Measurements from ENCODE around the gene MEX3D. TPM values are rescaled to one million over a fixed set of nuclear protein-coding genes. Genes with fewer than 3 reads are reported as not detected.

The MEX3D gene
- total RNA-seq, 1 donor = 47.0 TPM

DNA sequence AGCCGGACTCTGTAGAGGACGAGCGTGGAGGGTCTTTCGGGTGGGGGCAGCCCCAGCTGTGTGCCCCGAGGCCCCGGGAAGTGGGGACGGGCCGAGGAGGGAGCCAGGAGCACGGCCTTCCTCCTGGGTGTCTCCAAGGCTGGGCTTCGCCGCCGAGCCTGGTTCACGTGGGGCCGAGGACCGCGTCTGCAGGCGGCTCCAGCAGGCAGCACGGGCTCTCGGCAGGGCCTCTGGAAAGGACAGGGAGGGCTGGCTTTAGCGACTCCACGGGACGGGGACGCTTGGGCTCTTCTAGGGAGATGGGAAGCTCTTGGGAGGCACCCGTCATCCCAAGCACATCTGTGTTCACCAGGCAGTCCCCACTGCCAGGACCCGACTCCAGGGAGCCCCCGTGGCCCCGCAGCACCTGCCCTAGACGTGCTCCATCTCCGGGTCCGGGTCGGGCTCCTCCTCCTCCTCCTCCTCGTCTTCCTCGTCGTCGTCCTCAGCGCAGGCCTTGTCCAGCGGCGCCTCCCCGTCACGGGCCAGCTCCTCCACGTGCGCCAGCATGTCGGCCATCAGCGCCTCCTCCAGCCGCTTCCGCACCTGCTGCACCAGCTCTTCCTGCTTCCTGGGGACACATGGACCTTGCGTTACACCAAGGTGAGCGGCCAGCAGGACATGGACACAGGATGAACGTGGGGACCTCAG lies 9.9 kb upstream of the MEX3D start:
- H3K27me3 ChIP-seq (ENCODE audit: insufficient read depth, low read length) = no peaks in the 10 kb centered on the region
- TF ChIP-seq, protein P1, sequence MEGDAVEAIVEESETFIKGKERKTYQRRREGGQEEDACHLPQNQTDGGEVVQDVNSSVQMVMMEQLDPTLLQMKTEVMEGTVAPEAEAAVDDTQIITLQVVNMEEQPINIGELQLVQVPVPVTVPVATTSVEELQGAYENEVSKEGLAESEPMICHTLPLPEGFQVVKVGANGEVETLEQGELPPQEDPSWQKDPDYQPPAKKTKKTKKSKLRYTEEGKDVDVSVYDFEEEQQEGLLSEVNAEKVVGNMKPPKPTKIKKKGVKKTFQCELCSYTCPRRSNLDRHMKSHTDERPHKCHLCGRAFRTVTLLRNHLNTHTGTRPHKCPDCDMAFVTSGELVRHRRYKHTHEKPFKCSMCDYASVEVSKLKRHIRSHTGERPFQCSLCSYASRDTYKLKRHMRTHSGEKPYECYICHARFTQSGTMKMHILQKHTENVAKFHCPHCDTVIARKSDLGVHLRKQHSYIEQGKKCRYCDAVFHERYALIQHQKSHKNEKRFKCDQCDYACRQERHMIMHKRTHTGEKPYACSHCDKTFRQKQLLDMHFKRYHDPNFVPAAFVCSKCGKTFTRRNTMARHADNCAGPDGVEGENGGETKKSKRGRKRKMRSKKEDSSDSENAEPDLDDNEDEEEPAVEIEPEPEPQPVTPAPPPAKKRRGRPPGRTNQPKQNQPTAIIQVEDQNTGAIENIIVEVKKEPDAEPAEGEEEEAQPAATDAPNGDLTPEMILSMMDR (IDR thresholded peaks at IDR 0.05; ENCODE audit: extremely low read depth, low read depth, low read length) = no peak
- no peaks in the 10 kb centered on the region for H3K9me3 ChIP-seq (ENCODE audit: low read depth, low read length)
- no peak overlapping the region for H3K4me3 ChIP-seq (ENCODE audit: insufficient read depth, low read length)
- H3K27ac ChIP-seq (ENCODE audit: low read depth, low read length) = no peak overlapping the region
- DNase-seq (ENCODE audit: insufficient read length, low spot score, missing footprints) = no peak
- H4K20me1 ChIP-seq (ENCODE audit: insufficient read depth, low read length) = peaks cover 3% of the 10 kb centered on the region
- peaks cover 38% of the 10 kb centered on the region for H3K36me3 ChIP-seq (ENCODE audit: insufficient read depth, low read length)
- H3K79me2 ChIP-seq (ENCODE audit: insufficient read depth, low read length) = no peaks in the 10 kb centered on the region
- no peak overlapping the region for H2AFZ ChIP-seq (ENCODE audit: low read length)
- no peak overlapping the region for H3K4me2 ChIP-seq (ENCODE audit: insufficient read depth, low read length)
- no peaks in the 10 kb centered on the region for H3K4me1 ChIP-seq (ENCODE audit: insufficient read depth, low read length)

DNA sequence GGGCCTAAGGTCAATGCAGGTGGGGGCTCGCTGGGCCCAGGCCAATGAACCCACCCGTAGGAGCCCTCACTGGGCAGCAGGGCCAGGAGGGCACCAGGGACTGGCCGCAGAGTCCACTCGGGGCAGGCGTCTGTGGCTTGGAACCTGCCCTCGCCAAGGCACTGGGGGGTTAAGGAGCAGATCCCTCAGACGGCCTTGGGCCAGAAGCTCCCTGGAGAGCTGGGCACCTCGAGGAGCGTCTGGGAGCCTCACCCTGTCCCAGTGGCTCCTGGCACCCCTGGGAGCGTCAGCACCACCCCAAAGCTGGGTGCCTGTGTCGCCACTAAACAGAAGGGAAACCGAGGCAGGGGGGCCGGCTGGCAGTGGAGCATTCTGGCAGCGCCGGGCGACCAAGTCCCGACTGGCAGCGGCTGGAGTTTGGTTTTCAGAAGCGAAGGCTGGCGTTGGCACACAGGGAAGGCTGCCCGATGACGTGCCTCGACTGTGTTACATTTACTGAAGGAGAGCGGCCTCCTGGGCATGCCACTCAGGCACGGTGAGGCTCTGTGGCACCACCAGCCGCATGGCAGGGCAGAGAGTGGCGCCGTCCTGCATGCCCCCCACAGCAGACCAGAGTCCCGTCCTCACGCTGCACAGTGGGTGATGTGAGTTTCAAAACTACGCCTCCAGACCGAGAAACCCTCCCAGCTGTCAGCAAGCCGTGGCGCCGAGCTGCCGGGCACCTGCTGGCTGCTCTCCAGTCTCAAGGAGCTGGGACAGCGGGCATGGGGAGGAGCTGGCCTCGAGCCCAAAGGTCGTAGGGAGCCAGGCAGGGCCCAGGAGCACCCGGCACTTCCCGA lies 9.2 kb upstream of the MEX3D start:
- Histone ChIP-seq H3K4me1 (ENCODE audit: insufficient read depth, low read length) (no peaks in the 10 kb centered on the region), H3K4me2 (ENCODE audit: insufficient read depth, low read length) (no peak overlapping the region), H3K36me3 (ENCODE audit: insufficient read depth, low read length) (peaks cover 34% of the 10 kb centered on the region), H2AFZ (ENCODE audit: low read length) (no peak overlapping the region), H4K20me1 (ENCODE audit: insufficient read depth, low read length) (peaks cover 3% of the 10 kb centered on the region), H3K4me3 (ENCODE audit: insufficient read depth, low read length) (no peak overlapping the region), H3K27ac (ENCODE audit: low read depth, low read length) (no peak overlapping the region), H3K9me3 (ENCODE audit: low read depth, low read length) (no peaks in the 10 kb centered on the region), H3K27me3 (ENCODE audit: insufficient read depth, low read length) (no peaks in the 10 kb centered on the region), H3K79me2 (ENCODE audit: insufficient read depth, low read length) (no peaks in the 10 kb centered on the region)
- TF ChIP-seq, protein P1 (IDR thresholded peaks at IDR 0.05; ENCODE audit: extremely low read depth, low read depth, low read length) = no peak
- DNase-seq (ENCODE audit: insufficient read length, low spot score, missing footprints) = peak; percentile 76

DNA sequence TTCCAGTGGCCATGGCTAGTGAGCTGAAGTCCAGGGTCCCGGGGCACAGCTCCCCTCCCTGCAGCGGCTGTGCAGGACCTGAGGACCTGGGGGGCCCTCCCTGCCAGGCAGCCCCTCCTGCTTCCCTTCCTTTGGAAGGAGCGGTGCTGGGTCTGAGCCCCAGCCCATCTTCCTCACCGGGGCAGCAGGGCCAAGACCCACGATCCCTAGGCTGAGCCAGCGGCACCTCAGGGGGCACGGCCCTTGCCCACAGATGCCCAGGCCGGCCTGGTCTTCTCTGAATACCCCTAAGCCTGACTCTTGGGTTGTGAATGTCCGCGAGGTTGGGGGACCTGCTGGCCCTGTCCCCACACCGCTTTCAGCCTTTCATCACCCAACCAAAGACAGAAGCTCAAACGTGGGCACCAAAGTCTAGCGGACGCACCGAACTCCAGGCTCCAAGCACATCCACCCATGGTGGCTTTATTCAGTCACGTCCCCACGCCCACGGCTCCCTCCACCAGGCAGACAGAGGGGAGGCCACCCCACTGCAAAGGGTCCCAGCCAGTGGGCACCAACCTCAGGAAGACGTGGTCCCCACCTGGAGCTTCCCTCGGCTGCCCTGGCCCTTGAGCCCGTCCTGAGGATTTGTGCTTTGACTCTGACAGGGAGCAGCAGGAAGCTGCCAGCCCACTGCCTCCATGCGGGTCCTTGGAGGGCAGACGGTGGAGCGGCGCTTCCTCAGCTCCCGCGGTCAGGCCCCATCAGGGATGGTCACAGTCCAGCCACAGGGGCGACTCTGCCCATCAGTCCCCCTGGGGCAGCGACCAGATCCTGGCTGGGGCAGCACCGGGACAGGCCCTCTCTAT lies 8.3 kb upstream of the MEX3D start:
- peaks cover 1% of the 10 kb centered on the region for H3K27me3 ChIP-seq (ENCODE audit: insufficient read depth, low read length)
- H3K4me1 ChIP-seq (ENCODE audit: insufficient read depth, low read length) = no peaks in the 10 kb centered on the region
- H3K27ac ChIP-seq (ENCODE audit: low read depth, low read length) = no peak overlapping the region
- H4K20me1 ChIP-seq (ENCODE audit: insufficient read depth, low read length) = peaks cover 3% of the 10 kb centered on the region
- DNase-seq (ENCODE audit: insufficient read length, low spot score, missing footprints) = no peak
- H3K36me3 ChIP-seq (ENCODE audit: insufficient read depth, low read length) = peaks cover 28% of the 10 kb centered on the region
- H3K4me2 ChIP-seq (ENCODE audit: insufficient read depth, low read length) = no peak overlapping the region
- no peaks in the 10 kb centered on the region for H3K79me2 ChIP-seq (ENCODE audit: insufficient read depth, low read length)
- no peak overlapping the region for H3K4me3 ChIP-seq (ENCODE audit: insufficient read depth, low read length)
- TF ChIP-seq, protein P1 (IDR thresholded peaks at IDR 0.05; ENCODE audit: extremely low read depth, low read depth, low read length) = no peak
- H3K9me3 ChIP-seq (ENCODE audit: low read depth, low read length) = no peaks in the 10 kb centered on the region
- H2AFZ ChIP-seq (ENCODE audit: low read length) = no peak overlapping the region

Data from osteoblast (primary cell).